ENCODE data around the gene NME5.
"Not testable (repeated sequence)": the region's sequence is repeated elsewhere in the genome, so short reads cannot be mapped to it uniquely, and the experiment has no call there.

The NME5 gene

GRCh38 chr5:138159666-138160065, 20.4 kb upstream of the NME5 start:
- TF ChIP-seq GATA1 (IDR thresholded peaks at IDR 0.05; ENCODE audit: low read depth, low read length) = no peak
- TF ChIP-seq POLR2A (IDR thresholded peaks at IDR 0.05; ENCODE audit: low read length) = no peak
- DNase-seq = no peak

GRCh38 chr5:138157626-138158025, 18.4 kb upstream of the NME5 start:
- no peak for DNase-seq
- no peak for TF ChIP-seq POLR2A (IDR thresholded peaks at IDR 0.05; ENCODE audit: low read length)
- TF ChIP-seq GATA1 (IDR thresholded peaks at IDR 0.05; ENCODE audit: low read depth, low read length) = no peak

DNA sequence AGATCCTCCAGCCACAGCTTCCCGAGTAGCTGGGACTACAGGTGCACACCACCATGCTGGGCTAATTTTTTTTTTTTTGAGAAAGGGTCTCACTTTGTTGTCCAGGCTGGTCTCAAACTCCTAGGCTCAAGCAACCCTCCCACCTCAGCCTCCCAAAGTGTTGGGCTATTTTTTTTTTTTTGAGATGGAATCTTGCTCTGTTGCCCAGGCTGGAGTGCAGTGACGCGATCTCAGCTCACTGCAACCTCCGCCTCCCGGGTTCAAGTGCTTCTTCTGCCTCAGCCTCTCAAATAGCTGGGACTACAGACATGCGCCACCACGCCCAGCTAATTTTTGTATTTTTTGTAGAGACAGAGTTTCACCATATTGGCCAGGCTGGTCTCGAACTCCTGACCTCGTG, 16.7 kb upstream of the NME5 start:
- DNase-seq = not testable (repeated sequence)

DNA sequence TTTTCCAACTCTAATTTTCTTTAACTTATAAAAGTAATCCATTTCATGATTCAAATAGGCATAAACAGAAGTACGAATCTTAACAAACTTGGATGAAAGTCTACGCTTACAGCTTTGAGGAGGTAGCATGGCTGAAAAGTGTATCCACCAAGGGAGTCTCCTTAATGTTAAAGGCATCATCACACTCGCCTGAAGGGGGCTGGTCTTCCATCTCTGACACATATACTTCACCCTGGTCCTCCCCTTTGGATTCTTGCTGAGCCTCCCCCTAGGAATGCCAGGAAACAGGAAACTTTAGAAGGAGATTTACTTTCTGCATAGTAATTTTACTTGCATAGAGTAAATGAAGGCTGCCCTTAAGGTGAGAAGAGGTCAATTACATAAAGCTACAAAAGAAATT, 10.3 kb upstream of the NME5 start:
- DNase-seq = no peak
- TF ChIP-seq POLR2A (IDR thresholded peaks at IDR 0.05; ENCODE audit: low read length) (no peak), GATA1 (IDR thresholded peaks at IDR 0.05; ENCODE audit: low read depth, low read length) (no peak)

GRCh38 chr5:138148811-138149210, 9.6 kb upstream of the NME5 start:
- DNase-seq = peak in 1 of 2 experiments; percentile 27

DNA sequence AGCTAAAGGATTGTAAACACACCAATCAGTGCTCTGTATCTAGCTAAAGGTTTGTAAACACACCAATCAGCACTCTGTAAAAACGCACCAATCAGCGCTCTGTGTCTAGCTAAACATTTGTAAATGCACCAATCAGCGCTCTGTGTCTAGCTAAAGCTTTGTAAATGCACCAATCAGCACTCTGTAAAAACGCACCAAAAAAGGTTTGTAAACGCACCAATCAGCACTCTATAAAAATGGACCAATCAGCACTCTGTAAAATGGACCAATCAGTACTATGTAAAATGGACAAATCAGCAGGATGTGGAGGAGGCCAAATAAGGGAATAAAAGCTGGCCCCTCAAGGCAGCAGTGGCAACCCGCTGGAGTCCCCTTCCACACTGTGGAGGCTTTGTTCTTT, 4.3 kb upstream of the NME5 start:
- DNase-seq = not testable (repeated sequence)

More at GRCh38 chr5:138148811-138149210, 9.6 kb upstream of the NME5 start:
- no peak for TF ChIP-seq GATA1 (IDR thresholded peaks at IDR 0.05; ENCODE audit: low read depth, low read length)

GRCh38 chr5:138141734-138142133, 2.5 kb upstream of the NME5 start:
- DNase-seq = no peak
- no peak for TF ChIP-seq POLR2A (IDR thresholded peaks at IDR 0.05; ENCODE audit: low read length)
- no peak for TF ChIP-seq GATA1 (IDR thresholded peaks at IDR 0.05; ENCODE audit: low read depth, low read length)

GRCh38 chr5:138140268-138140667, 1.0 kb upstream of the NME5 start:
- no peak for DNase-seq
- TF ChIP-seq POLR2A (IDR thresholded peaks at IDR 0.05; ENCODE audit: low read length) (no peak), GATA1 (IDR thresholded peaks at IDR 0.05; ENCODE audit: low read depth, low read length) (no peak)

GRCh38 chr5:138139781-138140090, 508 bp upstream of the NME5 start:
- DNase-seq = no peak
- TF ChIP-seq POLR2A (IDR thresholded peaks at IDR 0.05; ENCODE audit: low read length) (no peak), GATA1 (IDR thresholded peaks at IDR 0.05; ENCODE audit: low read depth, low read length) (no peak)

DNA sequence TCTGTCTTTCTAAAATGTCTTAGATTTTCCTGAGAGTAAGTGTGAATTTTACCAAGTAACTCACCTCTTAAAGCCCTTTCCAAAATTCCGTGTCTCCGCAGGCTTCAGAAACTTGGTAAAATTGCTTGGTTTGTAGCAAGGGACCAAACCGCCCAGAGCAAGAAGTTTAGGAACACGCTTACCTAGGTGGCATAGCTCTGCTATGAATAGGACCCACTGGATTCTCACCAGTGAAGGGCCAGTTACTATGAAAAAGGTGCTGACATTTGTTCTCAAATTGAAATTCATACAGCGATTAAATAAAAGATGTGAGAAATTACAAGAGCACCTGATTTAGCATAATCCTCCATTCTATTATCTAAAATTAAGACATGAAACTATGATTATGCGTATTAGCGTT, 6.7 kb downstream of the NME5 start:
- DNase-seq = no peak
- no peak for TF ChIP-seq POLR2A (IDR thresholded peaks at IDR 0.05; ENCODE audit: low read length)
- no peak for TF ChIP-seq GATA1 (IDR thresholded peaks at IDR 0.05; ENCODE audit: low read depth, low read length)

GRCh38 chr5:138129347-138129746, 9.9 kb downstream of the NME5 start:
- DNase-seq = no peak
- TF ChIP-seq GATA1 (IDR thresholded peaks at IDR 0.05; ENCODE audit: low read depth, low read length) (no peak), POLR2A (IDR thresholded peaks at IDR 0.05; ENCODE audit: low read length) (no peak)

DNA sequence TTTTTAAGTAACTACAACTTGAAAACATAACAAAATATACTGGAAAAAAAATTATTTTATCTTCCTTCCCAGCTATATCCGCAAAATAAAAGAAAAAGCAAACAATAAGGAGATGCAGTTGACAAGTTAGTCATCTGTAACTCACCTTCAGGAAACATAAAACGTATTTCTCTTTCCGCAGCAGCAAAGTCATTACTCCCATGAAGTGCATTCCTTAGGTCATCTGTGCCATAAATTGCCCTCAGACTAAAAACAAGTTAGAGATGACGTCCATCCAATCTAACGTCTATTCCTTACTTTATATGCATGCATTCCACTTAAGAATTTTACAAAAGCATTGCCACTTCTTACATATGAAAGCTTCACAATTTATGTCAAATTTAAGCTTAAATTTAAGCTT, 10.9 kb downstream of the NME5 start:
- no peak for DNase-seq
- no peak for TF ChIP-seq POLR2A (IDR thresholded peaks at IDR 0.05; ENCODE audit: low read length)

GRCh38 chr5:138115254-138115653, 24.0 kb downstream of the NME5 start:
- TF ChIP-seq GATA1 (IDR thresholded peaks at IDR 0.05; ENCODE audit: low read depth, low read length) (no peak), POLR2A (IDR thresholded peaks at IDR 0.05; ENCODE audit: low read length) (no peak)

GRCh38 chr5:138111937-138112336, 27.3 kb downstream of the NME5 start:
- no peak for DNase-seq
- no peak for TF ChIP-seq POLR2A (IDR thresholded peaks at IDR 0.05; ENCODE audit: low read length)
- no peak for TF ChIP-seq GATA1 (IDR thresholded peaks at IDR 0.05; ENCODE audit: low read depth, low read length)

More at GRCh38 chr5:138115254-138115653, 24.0 kb downstream of the NME5 start:
- no peak for DNase-seq

GRCh38 chr5:138111181-138111580, 28.0 kb downstream of the NME5 start:
- TF ChIP-seq POLR2A (IDR thresholded peaks at IDR 0.05; ENCODE audit: low read length) (no peak), GATA1 (IDR thresholded peaks at IDR 0.05; ENCODE audit: low read depth, low read length) (no peak)
- no peak for DNase-seq

- TF ChIP-seq POLR2A (IDR thresholded peaks at IDR 0.05; ENCODE audit: low read length) (no peak), GATA1 (IDR thresholded peaks at IDR 0.05; ENCODE audit: low read depth, low read length) (no peak)
- no peak for DNase-seq
Measured at GRCh38 chr5:138110266-138110963, 28.8 kb downstream of the NME5 start.

Data from erythroblast (primary cell).